Spleen (tissue), 7 donors: Measurements from ENCODE around the gene LRRC37A2.
"Not testable (repeated sequence)": the region's sequence is repeated elsewhere in the genome, so short reads cannot be mapped to it uniquely, and the experiment has no call there.

Source experiments
- POLR2A ChIP-seq, 3 donors: fragments of 450-650 bp; IDR thresholded peaks; one replicate each; pipeline ENCODE4 v1.5.1; 2017; ENCODE audit warnings: antibody characterized with exemption in 3 of 3, mild to moderate bottlenecking in 1 of 3
- POLR2AphosphoS5 ChIP-seq, 3 donors: sonication (generic); formaldehyde crosslinking; IDR thresholded peaks; one replicate each; pipeline ENCODE4 v1.5.1; 2017; ENCODE audit warnings: antibody characterized with exemption in 3 of 3
- TF ChIP-seq, protein P1 (sequence below), 11 experiments: fragments of 200-600 bp in 7 of 11; fragments of 450-650 bp in 4 of 11; sonication (generic) in 4 of 11; IDR thresholded peaks in 8 of 11; conservative IDR thresholded peaks in 3 of 11; 1 replicate in 7 of 11; 2 replicates in 4 of 11; pipeline versions ENCODE4 v1.4.0 to v1.8.0; 2016 to 2021; ENCODE audit warnings: antibody characterized with exemption in 11 of 11, inconsistent platforms in 4 of 11, mild to moderate bottlenecking in 1 of 11
- donor health status: DM: no; HTN: no; CAD: no; lungs with moderate emphysema.
- donor health status: DM: no; HTN: no; CAD: no.
- donor health status: DM: no; HTN: no; CAD: no.

DNA sequence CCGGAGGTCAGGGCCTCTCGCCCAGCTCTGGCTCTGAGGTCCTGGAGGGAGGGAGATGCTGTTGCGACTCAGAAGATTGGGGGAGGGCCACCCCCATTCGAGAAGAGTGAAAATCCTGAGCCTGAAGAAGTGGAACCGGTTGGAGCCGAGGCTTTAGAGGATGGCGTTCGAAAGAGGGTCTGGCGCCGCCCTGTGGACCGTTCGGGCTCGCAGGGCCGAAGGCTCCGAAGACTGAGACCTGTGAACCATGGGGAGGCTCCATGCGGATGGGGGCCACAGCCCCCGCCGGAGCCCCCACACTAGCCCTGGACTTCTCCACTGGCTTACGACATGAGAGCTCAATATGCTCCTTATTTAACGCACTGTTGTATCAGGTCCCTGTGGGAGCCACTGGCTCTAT, 46.9 kb downstream of the LRRC37A2 start:
- TF ChIP-seq, protein P1, sequence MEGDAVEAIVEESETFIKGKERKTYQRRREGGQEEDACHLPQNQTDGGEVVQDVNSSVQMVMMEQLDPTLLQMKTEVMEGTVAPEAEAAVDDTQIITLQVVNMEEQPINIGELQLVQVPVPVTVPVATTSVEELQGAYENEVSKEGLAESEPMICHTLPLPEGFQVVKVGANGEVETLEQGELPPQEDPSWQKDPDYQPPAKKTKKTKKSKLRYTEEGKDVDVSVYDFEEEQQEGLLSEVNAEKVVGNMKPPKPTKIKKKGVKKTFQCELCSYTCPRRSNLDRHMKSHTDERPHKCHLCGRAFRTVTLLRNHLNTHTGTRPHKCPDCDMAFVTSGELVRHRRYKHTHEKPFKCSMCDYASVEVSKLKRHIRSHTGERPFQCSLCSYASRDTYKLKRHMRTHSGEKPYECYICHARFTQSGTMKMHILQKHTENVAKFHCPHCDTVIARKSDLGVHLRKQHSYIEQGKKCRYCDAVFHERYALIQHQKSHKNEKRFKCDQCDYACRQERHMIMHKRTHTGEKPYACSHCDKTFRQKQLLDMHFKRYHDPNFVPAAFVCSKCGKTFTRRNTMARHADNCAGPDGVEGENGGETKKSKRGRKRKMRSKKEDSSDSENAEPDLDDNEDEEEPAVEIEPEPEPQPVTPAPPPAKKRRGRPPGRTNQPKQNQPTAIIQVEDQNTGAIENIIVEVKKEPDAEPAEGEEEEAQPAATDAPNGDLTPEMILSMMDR (IDR thresholded peaks at IDR 0.05 in 8 of 11, conservative IDR thresholded peaks at IDR 0.05 in 3 of 11) = not testable (repeated sequence)
- not testable (repeated sequence) for TF ChIP-seq POLR2A, POLR2AphosphoS5 (IDR thresholded peaks at IDR 0.05)
